ENCODE data around the gene HMGB2. TPM values are rescaled to one million over a fixed set of nuclear protein-coding genes. Genes with fewer than 3 reads are reported as not detected.

Gene HMGB2
- polyA plus RNA-seq, 3 donors, result 129 to 299 (median 248) TPM

- no peaks in the 10 kb centered on the region for H3K27me3 ChIP-seq (ENCODE audit: control insufficient read depth in 2 of 2, insufficient read depth in 2 of 2, low read length in 2 of 2)
- Mint-ChIP-seq H3K4me1 (no peaks in the 10 kb centered on the region), H3K27ac (no peak overlapping the region), H3K27me3 (ENCODE audit: low read depth in 3 of 3) (peaks cover 0 to 2% (median 1%) of the 10 kb centered on the region in 3 donors), H3K36me3 (peaks cover 13 to 27% of the 10 kb centered on the region in 2 donors), H3K9me3 (peaks cover 11 to 41% (median 34%) of the 10 kb centered on the region in 7 donors), H3K4me3 (no peak overlapping the region)
- H4K20me1 ChIP-seq (ENCODE audit: insufficient read depth, low read length), result peaks cover 26% of the 10 kb centered on the region
- no peak overlapping the region for H3K4me2 ChIP-seq (replicated peaks; ENCODE audit: extremely low read depth, low read length, poor library complexity, severe bottlenecking)
- H2AFZ ChIP-seq (ENCODE audit: insufficient read depth, low read depth, low read length, poor library complexity, severe bottlenecking), result no peak overlapping the region
- TF ChIP-seq CTCF (IDR thresholded peaks at IDR 0.05), result no peak
- peaks cover 0 to 42% of the 10 kb centered on the region in 2 donors for H3K36me3 ChIP-seq (replicated peaks in 1 of 2; ENCODE audit: control insufficient read depth in 1 of 2, insufficient read depth in 2 of 2, low read length in 2 of 2)
- intact Hi-C loops (cut with micrococcal nuclease), result no loop called here
- H3K9me3 ChIP-seq (replicated peaks in 1 of 2; ENCODE audit: control insufficient read depth in 1 of 2, insufficient read depth in 1 of 2, low read length in 2 of 2), result peaks cover 17 to 40% of the 10 kb centered on the region in 2 donors
- no CpG with 5 or more reads among the region's 3 CpGs for WGBS (ENCODE audit: insufficient coverage)
- H3K27ac ChIP-seq (ENCODE audit: low read depth in 1 of 2, low read length in 2 of 2), result no peak overlapping the region
- H3K4me3 ChIP-seq (replicated peaks in 1 of 3; ENCODE audit: low read depth in 2 of 3, low read length in 3 of 3), result no peak overlapping the region
- H3K9ac ChIP-seq (ENCODE audit: insufficient read depth, low read length, poor library complexity, severe bottlenecking), result no peak overlapping the region
- DNase-seq, result no peak
- H3K79me2 ChIP-seq (ENCODE audit: insufficient read depth, low read length), result peaks cover 17% of the 10 kb centered on the region
- no peaks in the 10 kb centered on the region for H3K4me1 ChIP-seq (ENCODE audit: control insufficient read depth in 1 of 2, insufficient read depth in 2 of 2, low read length in 2 of 2)
These were observed 45.3 kb downstream of the HMGB2 start for GRCh38 chr4:173288698-173289352.

DNA sequence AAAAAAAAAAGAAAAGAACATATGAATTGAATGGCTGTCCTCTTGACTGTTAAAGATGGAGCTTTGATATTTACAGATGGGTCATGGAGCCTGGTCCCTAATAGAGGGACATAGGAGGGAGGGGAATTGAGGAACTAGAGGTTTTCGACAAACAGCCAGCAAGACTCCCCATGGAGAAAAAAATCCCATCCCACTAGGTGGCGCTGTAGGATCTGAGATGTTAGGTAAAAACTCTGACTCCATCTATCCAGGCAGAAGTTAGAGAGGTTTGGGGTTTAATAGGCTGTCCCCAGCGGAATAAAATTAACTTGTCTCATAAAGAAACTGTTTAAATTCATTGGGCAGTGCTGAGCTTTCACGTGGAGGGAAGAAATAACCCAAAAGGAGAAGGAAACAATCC is 45.9 kb downstream of the HMGB2 start:
- Mint-ChIP-seq H3K4me3 (no peak overlapping the region), H3K27me3 (ENCODE audit: low read depth in 3 of 3) (peaks cover 0 to 2% (median 1%) of the 10 kb centered on the region in 3 donors), H3K27ac (peak overlapping the region in 1 of 7 donors; percentile 57), H3K9me3 (peaks cover 11 to 45% (median 39%) of the 10 kb centered on the region in 7 donors), H3K36me3 (peaks cover 11 to 27% of the 10 kb centered on the region in 2 donors), H3K4me1 (no peaks in the 10 kb centered on the region)
- H3K27me3 ChIP-seq (ENCODE audit: control insufficient read depth in 2 of 2, insufficient read depth in 2 of 2, low read length in 2 of 2), result no peaks in the 10 kb centered on the region
- peaks cover 22% of the 10 kb centered on the region for H4K20me1 ChIP-seq (ENCODE audit: insufficient read depth, low read length)
- intact Hi-C loops (cut with micrococcal nuclease), result no loop called here
- no peak overlapping the region for H3K4me3 ChIP-seq (replicated peaks in 1 of 3; ENCODE audit: low read depth in 2 of 3, low read length in 3 of 3)
- no peak overlapping the region for H3K4me2 ChIP-seq (replicated peaks; ENCODE audit: extremely low read depth, low read length, poor library complexity, severe bottlenecking)
- no peaks in the 10 kb centered on the region for H3K4me1 ChIP-seq (ENCODE audit: control insufficient read depth in 1 of 2, insufficient read depth in 2 of 2, low read length in 2 of 2)
- WGBS (ENCODE audit: insufficient coverage), result no CpG with 5 or more reads among the region's 4 CpGs
- DNase-seq, result peak; percentile 49 to 63 (median 61)
- peaks cover 20 to 45% of the 10 kb centered on the region in 2 donors for H3K9me3 ChIP-seq (replicated peaks in 1 of 2; ENCODE audit: control insufficient read depth in 1 of 2, insufficient read depth in 1 of 2, low read length in 2 of 2)
- TF ChIP-seq CTCF (IDR thresholded peaks at IDR 0.05), result peak; percentile 70
- no peak overlapping the region for H3K27ac ChIP-seq (ENCODE audit: low read depth in 1 of 2, low read length in 2 of 2)
- no peak overlapping the region for H2AFZ ChIP-seq (ENCODE audit: insufficient read depth, low read depth, low read length, poor library complexity, severe bottlenecking)
- H3K36me3 ChIP-seq (replicated peaks in 1 of 2; ENCODE audit: control insufficient read depth in 1 of 2, insufficient read depth in 2 of 2, low read length in 2 of 2), result peaks cover 0 to 42% of the 10 kb centered on the region in 2 donors
- H3K9ac ChIP-seq (ENCODE audit: insufficient read depth, low read length, poor library complexity, severe bottlenecking), result no peak overlapping the region
- H3K79me2 ChIP-seq (ENCODE audit: insufficient read depth, low read length), result peaks cover 20% of the 10 kb centered on the region
